ENCODE results near the gene GFI1B. TPM values are rescaled to one million over a fixed set of nuclear protein-coding genes. Genes with fewer than 3 reads are reported as not detected.

GFI1B gene
- total RNA-seq, 1 donor from 2014 or later = not detected

DNA sequence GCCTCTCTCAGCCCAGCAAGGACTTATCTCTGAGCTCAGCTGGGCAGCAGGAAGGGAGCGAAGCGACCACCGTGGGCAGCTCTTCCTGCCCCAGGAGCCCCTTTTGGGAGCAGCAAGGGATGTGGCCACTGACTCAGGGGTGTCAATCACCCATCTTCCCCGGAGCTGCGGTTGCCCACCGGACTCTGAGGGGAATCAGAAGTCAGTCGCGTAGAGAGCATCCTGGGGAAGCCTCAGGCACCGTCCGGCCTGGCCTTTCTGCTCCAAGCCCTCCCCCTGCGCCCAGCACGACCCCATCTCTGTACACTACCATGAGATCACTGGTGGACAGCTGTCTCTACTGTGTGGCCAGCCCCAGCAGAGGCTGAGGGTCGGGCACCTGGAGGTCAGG, 24.6 kb downstream of the GFI1B start:
- Histone ChIP-seq H3K36me3 (ENCODE audit: control insufficient read depth, insufficient read depth, low read length) (no peaks in the 10 kb centered on the region), H3K27me3 (ENCODE audit: control insufficient read depth, insufficient read depth, low read length) (peaks cover 8% of the 10 kb centered on the region), H3K4me3 (ENCODE audit: low read depth, low read length) (no peak overlapping the region)
- FAIRE-seq = no peak
- no peak for TF ChIP-seq CTCF (IDR thresholded peaks at IDR 0.05; ENCODE audit: insufficient read depth, low read length, severe bottlenecking)
- DNase-seq (ENCODE audit: low read depth) = no peak

- peaks cover 8% of the 10 kb centered on the region for H3K27me3 ChIP-seq (ENCODE audit: control insufficient read depth, insufficient read depth, low read length)
- FAIRE-seq (no peak), DNase-seq (ENCODE audit: low read depth) (no peak)
- H3K4me3 ChIP-seq (ENCODE audit: low read depth, low read length) = no peak overlapping the region
- TF ChIP-seq CTCF (IDR thresholded peaks at IDR 0.05; ENCODE audit: insufficient read depth, low read length, severe bottlenecking) = no peak
- no peaks in the 10 kb centered on the region for H3K36me3 ChIP-seq (ENCODE audit: control insufficient read depth, insufficient read depth, low read length)
Observed at GRCh38 chr9:133003671-133004090, 25.2 kb downstream of the GFI1B start.

GRCh38 chr9:133004091-133004998, 25.9 kb downstream of the GFI1B start:
- FAIRE-seq (no peak), DNase-seq (ENCODE audit: low read depth) (no peak)
- no peaks in the 10 kb centered on the region for H3K36me3 ChIP-seq (ENCODE audit: control insufficient read depth, insufficient read depth, low read length)
- no peak overlapping the region for H3K4me3 ChIP-seq (ENCODE audit: low read depth, low read length)
- no peak for TF ChIP-seq CTCF (IDR thresholded peaks at IDR 0.05; ENCODE audit: insufficient read depth, low read length, severe bottlenecking)
- H3K27me3 ChIP-seq (ENCODE audit: control insufficient read depth, insufficient read depth, low read length) = peaks cover 6% of the 10 kb centered on the region

DNA sequence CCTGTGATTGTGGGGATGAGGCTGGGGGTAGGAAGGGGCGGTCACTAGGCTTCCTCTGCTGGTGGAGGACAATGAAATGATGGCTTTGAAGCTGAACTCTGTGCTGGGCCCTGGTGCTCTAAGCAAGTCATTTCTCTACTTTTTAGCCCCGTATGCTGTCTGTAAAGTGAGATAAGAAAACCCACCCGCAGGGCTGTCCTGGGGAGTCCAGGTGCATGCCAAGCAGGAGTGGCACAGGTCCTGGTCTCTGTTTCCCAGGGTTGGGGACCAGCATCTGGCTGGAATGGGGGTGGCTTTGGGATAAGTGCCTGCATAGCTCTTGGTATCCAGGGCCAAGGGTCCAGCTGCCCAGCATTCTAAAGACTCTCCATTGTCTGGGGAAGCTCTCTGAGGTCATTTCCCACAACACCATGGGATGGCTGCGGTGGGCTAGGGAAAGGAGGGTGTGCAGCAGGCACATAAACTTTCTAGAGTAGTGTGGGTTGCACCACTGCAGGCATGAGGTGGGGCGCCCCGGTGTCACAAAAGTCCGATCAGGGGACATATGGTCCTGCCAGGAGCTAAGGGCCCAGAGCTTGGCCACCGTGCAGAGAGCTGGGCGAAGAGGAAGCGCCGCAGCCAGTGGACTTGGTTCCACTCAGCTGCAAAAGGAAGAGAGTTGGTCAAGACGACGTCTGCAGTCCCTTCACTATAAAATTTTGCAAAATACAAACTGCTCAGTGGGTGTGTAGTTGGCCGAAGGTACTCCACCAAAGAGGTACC, 26.7 kb downstream of the GFI1B start:
- no peak for DNase-seq (ENCODE audit: low read depth)
- Histone ChIP-seq H3K4me3 (ENCODE audit: low read depth, low read length) (no peak overlapping the region), H3K36me3 (ENCODE audit: control insufficient read depth, insufficient read depth, low read length) (no peaks in the 10 kb centered on the region), H3K27me3 (ENCODE audit: control insufficient read depth, insufficient read depth, low read length) (peaks cover 2% of the 10 kb centered on the region)
- no peak for FAIRE-seq
- no peak for TF ChIP-seq CTCF (IDR thresholded peaks at IDR 0.05; ENCODE audit: insufficient read depth, low read length, severe bottlenecking)

- DNase-seq (ENCODE audit: low read depth) (no peak), FAIRE-seq (no peak)
- H3K27me3 ChIP-seq (ENCODE audit: control insufficient read depth, insufficient read depth, low read length) = peaks cover 2% of the 10 kb centered on the region
Observed at GRCh38 chr9:133005957-133006356, 27.5 kb downstream of the GFI1B start.

More at GRCh38 chr9:133005957-133006356, 27.5 kb downstream of the GFI1B start:
- no peaks in the 10 kb centered on the region for H3K36me3 ChIP-seq (ENCODE audit: control insufficient read depth, insufficient read depth, low read length)
- no peak overlapping the region for H3K4me3 ChIP-seq (ENCODE audit: low read depth, low read length)
- no peak for TF ChIP-seq CTCF (IDR thresholded peaks at IDR 0.05; ENCODE audit: insufficient read depth, low read length, severe bottlenecking)
